Esophagus squamous epithelium (tissue), 4 donors: ENCODE measurements around the gene OGDH.

Source experiments
- POLR2A ChIP-seq, 4 donors: fragments of 450-650 bp; IDR thresholded peaks; one replicate each; pipeline ENCODE4 v1.6.1; 2017; ENCODE audit warnings: antibody characterized with exemption in 4 of 4, mild to moderate bottlenecking in 4 of 4, moderate library complexity in 3 of 4
- TF ChIP-seq, protein P1 (sequence below), 6 experiments: fragments of 450-650 bp in 4 of 6; fragments of 200-600 bp in 2 of 6; sonication (generic) in 2 of 6; IDR thresholded peaks; one replicate each; pipeline ENCODE4 v1.5.1; 2016 to 2019; ENCODE audit warnings: antibody characterized with exemption in 6 of 6, mild to moderate bottlenecking in 4 of 6, moderate library complexity in 4 of 6

DNA sequence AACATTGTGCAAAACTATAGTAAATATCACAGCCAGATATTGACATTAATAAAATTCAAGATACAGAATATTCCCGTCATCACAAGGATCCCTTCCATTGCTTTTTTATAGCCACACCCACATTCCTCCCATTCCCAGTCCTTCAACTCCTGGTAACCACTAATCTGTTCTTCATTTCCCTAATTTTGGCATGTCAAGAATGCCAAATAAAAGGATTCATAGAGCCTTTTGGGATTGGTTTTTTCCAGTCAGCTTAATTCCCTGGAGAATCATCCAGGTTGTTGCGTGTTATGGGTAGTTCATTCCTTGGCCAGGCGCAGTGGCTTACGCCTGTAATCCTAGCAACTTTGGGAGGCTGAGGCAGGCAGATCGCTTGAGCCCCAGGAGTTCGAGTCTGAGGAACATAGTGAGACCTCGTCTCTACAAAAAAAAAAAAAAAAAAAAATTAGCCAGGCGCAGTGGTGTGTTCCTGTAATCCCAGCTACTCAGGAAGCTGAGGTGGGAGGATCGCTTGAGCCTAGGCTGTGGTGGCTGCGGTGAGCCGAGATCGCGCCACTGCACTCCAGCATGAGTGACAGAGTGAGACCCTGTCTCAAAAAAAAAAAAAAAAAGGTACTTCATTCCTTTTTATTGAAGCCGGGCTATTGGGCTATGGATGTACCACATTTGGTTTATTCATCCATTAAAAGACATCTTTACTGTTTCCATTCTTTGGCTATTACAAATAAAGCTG, 2.7 kb downstream of the OGDH start:
- TF ChIP-seq, protein P1, sequence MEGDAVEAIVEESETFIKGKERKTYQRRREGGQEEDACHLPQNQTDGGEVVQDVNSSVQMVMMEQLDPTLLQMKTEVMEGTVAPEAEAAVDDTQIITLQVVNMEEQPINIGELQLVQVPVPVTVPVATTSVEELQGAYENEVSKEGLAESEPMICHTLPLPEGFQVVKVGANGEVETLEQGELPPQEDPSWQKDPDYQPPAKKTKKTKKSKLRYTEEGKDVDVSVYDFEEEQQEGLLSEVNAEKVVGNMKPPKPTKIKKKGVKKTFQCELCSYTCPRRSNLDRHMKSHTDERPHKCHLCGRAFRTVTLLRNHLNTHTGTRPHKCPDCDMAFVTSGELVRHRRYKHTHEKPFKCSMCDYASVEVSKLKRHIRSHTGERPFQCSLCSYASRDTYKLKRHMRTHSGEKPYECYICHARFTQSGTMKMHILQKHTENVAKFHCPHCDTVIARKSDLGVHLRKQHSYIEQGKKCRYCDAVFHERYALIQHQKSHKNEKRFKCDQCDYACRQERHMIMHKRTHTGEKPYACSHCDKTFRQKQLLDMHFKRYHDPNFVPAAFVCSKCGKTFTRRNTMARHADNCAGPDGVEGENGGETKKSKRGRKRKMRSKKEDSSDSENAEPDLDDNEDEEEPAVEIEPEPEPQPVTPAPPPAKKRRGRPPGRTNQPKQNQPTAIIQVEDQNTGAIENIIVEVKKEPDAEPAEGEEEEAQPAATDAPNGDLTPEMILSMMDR (IDR thresholded peaks at IDR 0.05): no peak
- TF ChIP-seq POLR2A (IDR thresholded peaks at IDR 0.05): no peak
